GM23338 (cell line): Measurements from ENCODE around the gene COL8A1. TPM values are rescaled to one million over a fixed set of nuclear protein-coding genes. Genes with fewer than 3 reads are reported as not detected.

Experiments
- ATAC-seq: fragments of 200-7000 bp; cut with Tn5 transposase; 3 replicates; pipeline ENCODE4 v1.9.1; 2020
- DNase-seq: peaks from one replicate; pipeline ENCODE4 v3.0.0-alpha.2; 2015; ENCODE audit warnings: low spot score
- H2AFZ ChIP-seq: fragments of 200-600 bp; sonication (generic); 2 replicates; pipeline ENCODE4 v1.8.0; 2016; ENCODE audit warnings: antibody characterized with exemption, mild to moderate bottlenecking, moderate library complexity
- H3F3A ChIP-seq: fragments of 200-600 bp; sonication (generic); replicated peaks from 2 replicates; pipeline ENCODE4 v1.8.0; 2017; ENCODE audit warnings: antibody characterized with exemption, mixed run types, low read depth
- H3K27ac ChIP-seq: fragments of 200-600 bp; sonication (generic); 2 replicates; pipeline ENCODE4 v1.6.1; 2016; ENCODE audit warnings: low read depth
- H3K27me3 ChIP-seq: fragments of 200-600 bp; sonication (generic); 2 replicates; pipeline ENCODE4 v1.8.0; 2016; ENCODE audit warnings: mild to moderate bottlenecking, mixed run types, moderate library complexity; ENCODE audit not compliant: insufficient read depth
- H3K36me3 ChIP-seq: fragments of 200-600 bp; sonication (generic); 2 replicates; pipeline ENCODE4 v1.8.0; 2016; ENCODE audit warnings: mild to moderate bottlenecking; ENCODE audit not compliant: insufficient read depth
- H3K4me1 ChIP-seq: fragments of 200-600 bp; sonication (generic); 2 replicates; pipeline ENCODE4 v1.8.0; 2016; ENCODE audit warnings: mild to moderate bottlenecking, moderate library complexity; ENCODE audit not compliant: insufficient read depth
- H3K4me2 ChIP-seq: fragments of 200-600 bp; sonication (generic); 2 replicates; pipeline ENCODE4 v1.7.1; 2017; ENCODE audit warnings: mixed run types
- H3K4me3 ChIP-seq: fragments of 200-600 bp; sonication (generic); 2 replicates; pipeline ENCODE4 v1.6.1; 2016; ENCODE audit warnings: mixed run types
- H3K79me2 ChIP-seq: fragments of 200-600 bp; sonication (generic); replicated peaks from 2 replicates; pipeline ENCODE4 v1.8.0; 2017; ENCODE audit warnings: mild to moderate bottlenecking; ENCODE audit not compliant: insufficient read depth
- H3K9me2 ChIP-seq: fragments of 200-600 bp; sonication (generic); 2 replicates; pipeline ENCODE4 v1.8.0; 2017; ENCODE audit not compliant: insufficient read depth
- H4K20me1 ChIP-seq: fragments of 200-600 bp; sonication (generic); replicated peaks from 2 replicates; pipeline ENCODE4 v1.8.0; 2017; ENCODE audit warnings: mild to moderate bottlenecking; ENCODE audit not compliant: insufficient read depth
- H3K27ac Mint-ChIP-seq: 2 replicates; pipeline ENCODE4 v1.8.0; 2020; ENCODE audit warnings: inconsistent platforms, mild to moderate bottlenecking, moderate library complexity, mixed read lengths
- H3K27me3 Mint-ChIP-seq: 3 replicates; pipeline ENCODE4 v1.8.0; 2022; ENCODE audit warnings: low read depth, mild to moderate bottlenecking, moderate library complexity, mixed read lengths, inconsistent platforms; ENCODE audit not compliant: insufficient read depth, poor library complexity
- H3K36me3 Mint-ChIP-seq: 3 replicates; pipeline ENCODE4 v1.8.0; 2021; ENCODE audit warnings: low read depth, mild to moderate bottlenecking, inconsistent platforms, moderate library complexity, mixed read lengths
- H3K4me1 Mint-ChIP-seq: 3 replicates; pipeline ENCODE4 v1.8.0; 2020; ENCODE audit warnings: mild to moderate bottlenecking, inconsistent platforms, mixed read lengths
- H3K4me3 Mint-ChIP-seq: 3 replicates; pipeline ENCODE4 v1.8.0; 2021; ENCODE audit warnings: moderate library complexity, mild to moderate bottlenecking, inconsistent platforms, mixed read lengths
- H3K9me3 Mint-ChIP-seq: 3 replicates; pipeline ENCODE4 v1.8.0; 2020; ENCODE audit warnings: moderate library complexity, mild to moderate bottlenecking, inconsistent platforms, mixed read lengths
- JUNB ChIP-seq: IDR thresholded peaks from one replicate; pipeline ENCODE4 v1.6.1; 2016; ENCODE audit warnings: antibody characterized with exemption; ENCODE audit not compliant: unreplicated experiment
- NANOG ChIP-seq: IDR thresholded peaks from 2 replicates; pipeline ENCODE4 v1.6.1; 2016; ENCODE audit warnings: antibody characterized with exemption, borderline replicate concordance
- POLR2AphosphoS5 ChIP-seq: IDR thresholded peaks from 2 replicates; pipeline ENCODE4 v1.6.1; 2016; ENCODE audit warnings: antibody characterized with exemption, low read depth
- polyA plus RNA-seq: library from polyadenylated mRNA; unstranded; fragments of >200 nt; fragmentation: Nextera tagmentation; extraction: Ambion mirVana; gene quantifications from 2 replicates; pipeline ENCODE4 v1.2.1, GENCODE V29; 2016
- total RNA-seq: library from RNA; depleted of rRNA; stranded (reverse); fragments of >200 nt; shearing (Covaris generic); gene quantifications from 2 replicates; pipeline ENCODE4 v1.2.3, GENCODE V29; 2014
- TF ChIP-seq, protein P1 (sequence below): fragments of 250-450 bp; sonication (Bioruptor Pico); IDR thresholded peaks from 2 replicates; pipeline ENCODE4 v1.5.0; 2020; ENCODE audit warnings: mild to moderate bottlenecking, moderate library complexity
- TF ChIP-seq, protein P2 (sequence below): IDR thresholded peaks from one replicate; pipeline ENCODE4 v1.6.1; 2018; ENCODE audit warnings: antibody characterized with exemption; ENCODE audit not compliant: unreplicated experiment

The COL8A1 gene
- total and polyA plus RNA-seq, 2 experiments from 2014 or later, result 0.26 to 0.97 TPM

DNA sequence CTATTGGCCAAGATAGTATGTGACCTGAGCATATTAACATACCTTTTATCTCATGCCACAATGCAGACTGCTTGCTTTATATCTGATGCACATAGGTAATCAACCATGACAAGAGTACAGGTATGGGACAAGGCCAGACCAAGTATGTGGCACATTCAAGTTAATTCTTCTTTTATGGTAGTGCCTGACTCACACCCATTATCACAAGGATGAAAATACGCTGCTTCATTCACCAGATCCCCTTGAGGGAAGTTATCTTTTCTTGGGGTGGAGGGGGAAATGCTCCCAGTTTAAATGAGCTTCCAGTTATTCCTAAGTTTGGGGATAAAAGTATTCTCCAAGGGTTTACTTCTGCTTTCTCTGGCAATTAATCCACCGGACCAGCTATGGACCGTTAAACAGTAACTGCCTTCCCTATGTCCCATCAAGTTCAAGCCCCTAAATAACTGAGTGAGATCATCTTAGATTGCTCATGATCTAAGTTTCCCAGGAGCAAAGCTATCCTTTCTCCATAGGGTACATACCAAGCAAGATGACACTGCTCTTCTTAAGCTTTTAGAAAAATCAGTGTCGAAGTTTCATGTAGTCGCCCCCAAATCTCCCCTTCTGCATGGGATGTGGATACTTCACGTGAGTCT is 1.9 kb downstream of the COL8A1 start (continued):
- TF ChIP-seq, protein P1, sequence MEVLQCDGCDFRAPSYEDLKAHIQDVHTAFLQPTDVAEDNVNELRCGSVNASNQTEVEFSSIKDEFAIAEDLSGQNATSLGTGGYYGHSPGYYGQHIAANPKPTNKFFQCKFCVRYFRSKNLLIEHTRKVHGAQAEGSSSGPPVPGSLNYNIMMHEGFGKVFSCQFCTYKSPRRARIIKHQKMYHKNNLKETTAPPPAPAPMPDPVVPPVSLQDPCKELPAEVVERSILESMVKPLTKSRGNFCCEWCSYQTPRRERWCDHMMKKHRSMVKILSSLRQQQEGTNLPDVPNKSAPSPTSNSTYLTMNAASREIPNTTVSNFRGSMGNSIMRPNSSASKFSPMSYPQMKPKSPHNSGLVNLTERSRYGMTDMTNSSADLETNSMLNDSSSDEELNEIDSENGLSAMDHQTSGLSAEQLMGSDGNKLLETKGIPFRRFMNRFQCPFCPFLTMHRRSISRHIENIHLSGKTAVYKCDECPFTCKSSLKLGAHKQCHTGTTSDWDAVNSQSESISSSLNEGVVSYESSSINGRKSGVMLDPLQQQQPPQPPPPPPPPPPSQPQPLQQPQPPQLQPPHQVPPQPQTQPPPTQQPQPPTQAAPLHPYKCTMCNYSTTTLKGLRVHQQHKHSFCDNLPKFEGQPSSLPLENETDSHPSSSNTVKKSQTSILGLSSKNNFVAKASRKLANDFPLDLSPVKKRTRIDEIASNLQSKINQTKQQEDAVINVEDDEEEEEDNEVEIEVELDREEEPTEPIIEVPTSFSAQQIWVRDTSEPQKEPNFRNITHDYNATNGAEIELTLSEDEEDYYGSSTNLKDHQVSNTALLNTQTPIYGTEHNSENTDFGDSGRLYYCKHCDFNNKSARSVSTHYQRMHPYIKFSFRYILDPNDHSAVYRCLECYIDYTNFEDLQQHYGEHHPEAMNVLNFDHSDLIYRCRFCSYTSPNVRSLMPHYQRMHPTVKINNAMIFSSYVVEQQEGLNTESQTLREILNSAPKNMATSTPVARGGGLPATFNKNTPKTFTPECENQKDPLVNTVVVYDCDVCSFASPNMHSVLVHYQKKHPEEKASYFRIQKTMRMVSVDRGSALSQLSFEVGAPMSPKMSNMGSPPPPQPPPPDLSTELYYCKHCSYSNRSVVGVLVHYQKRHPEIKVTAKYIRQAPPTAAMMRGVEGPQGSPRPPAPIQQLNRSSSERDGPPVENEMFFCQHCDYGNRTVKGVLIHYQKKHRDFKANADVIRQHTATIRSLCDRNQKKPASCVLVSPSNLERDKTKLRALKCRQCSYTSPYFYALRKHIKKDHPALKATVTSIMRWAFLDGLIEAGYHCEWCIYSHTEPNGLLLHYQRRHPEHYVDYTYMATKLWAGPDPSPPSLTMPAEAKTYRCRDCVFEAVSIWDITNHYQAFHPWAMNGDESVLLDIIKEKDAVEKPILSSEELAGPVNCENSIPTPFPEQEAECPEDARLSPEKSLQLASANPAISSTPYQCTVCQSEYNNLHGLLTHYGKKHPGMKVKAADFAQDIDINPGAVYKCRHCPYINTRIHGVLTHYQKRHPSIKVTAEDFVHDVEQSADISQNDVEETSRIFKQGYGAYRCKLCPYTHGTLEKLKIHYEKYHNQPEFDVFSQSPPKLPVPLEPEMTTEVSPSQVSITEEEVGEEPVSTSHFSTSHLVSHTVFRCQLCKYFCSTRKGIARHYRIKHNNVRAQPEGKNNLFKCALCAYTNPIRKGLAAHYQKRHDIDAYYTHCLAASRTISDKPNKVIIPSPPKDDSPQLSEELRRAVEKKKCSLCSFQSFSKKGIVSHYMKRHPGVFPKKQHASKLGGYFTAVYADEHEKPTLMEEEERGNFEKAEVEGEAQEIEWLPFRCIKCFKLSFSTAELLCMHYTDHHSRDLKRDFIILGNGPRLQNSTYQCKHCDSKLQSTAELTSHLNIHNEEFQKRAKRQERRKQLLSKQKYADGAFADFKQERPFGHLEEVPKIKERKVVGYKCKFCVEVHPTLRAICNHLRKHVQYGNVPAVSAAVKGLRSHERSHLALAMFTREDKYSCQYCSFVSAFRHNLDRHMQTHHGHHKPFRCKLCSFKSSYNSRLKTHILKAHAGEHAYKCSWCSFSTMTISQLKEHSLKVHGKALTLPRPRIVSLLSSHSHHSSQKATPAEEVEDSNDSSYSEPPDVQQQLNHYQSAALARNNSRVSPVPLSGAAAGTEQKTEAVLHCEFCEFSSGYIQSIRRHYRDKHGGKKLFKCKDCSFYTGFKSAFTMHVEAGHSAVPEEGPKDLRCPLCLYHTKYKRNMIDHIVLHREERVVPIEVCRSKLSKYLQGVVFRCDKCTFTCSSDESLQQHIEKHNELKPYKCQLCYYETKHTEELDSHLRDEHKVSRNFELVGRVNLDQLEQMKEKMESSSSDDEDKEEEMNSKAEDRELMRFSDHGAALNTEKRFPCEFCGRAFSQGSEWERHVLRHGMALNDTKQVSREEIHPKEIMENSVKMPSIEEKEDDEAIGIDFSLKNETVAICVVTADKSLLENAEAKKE (CRISPR knock-in tag), result no peak
- TF ChIP-seq NANOG (no peak), POLR2AphosphoS5 (no peak)

DNA sequence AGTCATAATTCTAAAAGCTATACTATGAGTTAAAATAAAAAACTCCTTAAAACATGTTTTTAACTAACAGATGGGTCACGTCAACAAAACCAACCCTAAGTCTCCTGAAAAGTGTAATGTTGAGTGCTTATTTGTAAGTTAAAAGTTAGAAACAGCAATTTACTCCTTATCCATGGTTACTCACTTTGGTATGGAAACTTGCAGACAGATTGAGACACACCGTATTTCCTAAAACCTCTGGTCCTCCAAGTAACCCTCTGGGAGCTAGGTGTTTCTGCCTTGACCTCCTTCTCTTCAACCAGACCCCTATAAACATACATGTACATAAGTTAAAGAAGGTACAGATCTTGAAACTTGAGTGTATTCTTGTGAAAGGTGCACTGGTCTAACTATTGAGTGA is 3.1 kb downstream of the COL8A1 start:
- Histone ChIP-seq H3K36me3 (no peaks in the 10 kb centered on the region), H4K20me1 (no peaks in the 10 kb centered on the region), H3K4me2 (peak overlapping the region; percentile 40), H3K79me2 (no peaks in the 10 kb centered on the region), H3K27ac (no peak overlapping the region), H3K27me3 (peaks cover 39% of the 10 kb centered on the region), H3F3A (no peaks in the 10 kb centered on the region), H3K4me3 (no peak overlapping the region), H3K4me1 (peaks cover 29% of the 10 kb centered on the region), H2AFZ (no peak overlapping the region), H3K9me2 (no peaks in the 10 kb centered on the region)
- DNase-seq (no peak), ATAC-seq (no peak)
- H3K9me3 Mint-ChIP-seq, result no peaks in the 10 kb centered on the region
- H3K4me3 Mint-ChIP-seq, result no peak overlapping the region
- H3K27ac Mint-ChIP-seq, result no peak overlapping the region
- H3K4me1 Mint-ChIP-seq, result peaks cover 31% of the 10 kb centered on the region
- peaks cover 17% of the 10 kb centered on the region for H3K27me3 Mint-ChIP-seq
- H3K36me3 Mint-ChIP-seq, result no peaks in the 10 kb centered on the region
- TF ChIP-seq, protein P2, sequence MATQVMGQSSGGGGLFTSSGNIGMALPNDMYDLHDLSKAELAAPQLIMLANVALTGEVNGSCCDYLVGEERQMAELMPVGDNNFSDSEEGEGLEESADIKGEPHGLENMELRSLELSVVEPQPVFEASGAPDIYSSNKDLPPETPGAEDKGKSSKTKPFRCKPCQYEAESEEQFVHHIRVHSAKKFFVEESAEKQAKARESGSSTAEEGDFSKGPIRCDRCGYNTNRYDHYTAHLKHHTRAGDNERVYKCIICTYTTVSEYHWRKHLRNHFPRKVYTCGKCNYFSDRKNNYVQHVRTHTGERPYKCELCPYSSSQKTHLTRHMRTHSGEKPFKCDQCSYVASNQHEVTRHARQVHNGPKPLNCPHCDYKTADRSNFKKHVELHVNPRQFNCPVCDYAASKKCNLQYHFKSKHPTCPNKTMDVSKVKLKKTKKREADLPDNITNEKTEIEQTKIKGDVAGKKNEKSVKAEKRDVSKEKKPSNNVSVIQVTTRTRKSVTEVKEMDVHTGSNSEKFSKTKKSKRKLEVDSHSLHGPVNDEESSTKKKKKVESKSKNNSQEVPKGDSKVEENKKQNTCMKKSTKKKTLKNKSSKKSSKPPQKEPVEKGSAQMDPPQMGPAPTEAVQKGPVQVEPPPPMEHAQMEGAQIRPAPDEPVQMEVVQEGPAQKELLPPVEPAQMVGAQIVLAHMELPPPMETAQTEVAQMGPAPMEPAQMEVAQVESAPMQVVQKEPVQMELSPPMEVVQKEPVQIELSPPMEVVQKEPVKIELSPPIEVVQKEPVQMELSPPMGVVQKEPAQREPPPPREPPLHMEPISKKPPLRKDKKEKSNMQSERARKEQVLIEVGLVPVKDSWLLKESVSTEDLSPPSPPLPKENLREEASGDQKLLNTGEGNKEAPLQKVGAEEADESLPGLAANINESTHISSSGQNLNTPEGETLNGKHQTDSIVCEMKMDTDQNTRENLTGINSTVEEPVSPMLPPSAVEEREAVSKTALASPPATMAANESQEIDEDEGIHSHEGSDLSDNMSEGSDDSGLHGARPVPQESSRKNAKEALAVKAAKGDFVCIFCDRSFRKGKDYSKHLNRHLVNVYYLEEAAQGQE, result no peak
- TF ChIP-seq NANOG, result no peak
- no peak for TF ChIP-seq JUNB
- TF ChIP-seq, protein P1 (CRISPR knock-in tag), result no peak
